Liver (tissue), 9 donors: ENCODE measurements around the gene LSM4. TPM values are rescaled to one million over a fixed set of nuclear protein-coding genes. Genes with fewer than 3 reads are reported as not detected.

Source experiments
- DNase-seq: peaks from one replicate; pipeline ENCODE4 v3.0.0-alpha.2; 2017; ENCODE audit warnings: low spot score
- H3K27ac ChIP-seq, 2 donors: one replicate each; pipeline ENCODE4 v1.7.0; 2013; ENCODE audit warnings: inconsistent platforms in 2 of 2, low read length in 2 of 2, control low read depth in 1 of 2, low read depth in 1 of 2, mild to moderate bottlenecking in 1 of 2
- H3K27me3 ChIP-seq, 4 donors: one replicate each; pipeline versions ENCODE4 v1.6.1 to v1.7.0; 2013; ENCODE audit warnings: low read length in 3 of 4, inconsistent platforms in 1 of 4, mild to moderate bottlenecking in 1 of 4, moderate library complexity in 1 of 4; ENCODE audit not compliant: control insufficient read depth in 4 of 4, insufficient read depth in 4 of 4
- H3K36me3 ChIP-seq, 4 donors: one replicate each; pipeline versions ENCODE4 v1.6.1 to v1.7.0; 2013; ENCODE audit warnings: low read length in 3 of 4, mild to moderate bottlenecking in 3 of 4, low read depth in 1 of 4, moderate library complexity in 1 of 4; ENCODE audit not compliant: control insufficient read depth in 4 of 4, insufficient read depth in 3 of 4
- H3K4me1 ChIP-seq, 4 donors: one replicate each; pipeline versions ENCODE4 v1.6.1 to v1.7.0; 2013; ENCODE audit warnings: low read length in 3 of 4, mild to moderate bottlenecking in 3 of 4, moderate library complexity in 1 of 4; ENCODE audit not compliant: control insufficient read depth in 4 of 4, insufficient read depth in 4 of 4
- H3K4me3 ChIP-seq, 3 donors: one replicate each; pipeline versions ENCODE4 v1.6.1 to v1.7.0; 2013; ENCODE audit warnings: low read length in 3 of 3, control low read depth in 1 of 3, low read depth in 1 of 3, mild to moderate bottlenecking in 1 of 3
- H3K9ac ChIP-seq, 2 donors: one replicate each; pipeline ENCODE4 v1.7.0; 2013; ENCODE audit warnings: low read length in 2 of 2, mild to moderate bottlenecking in 2 of 2, moderate library complexity in 2 of 2, control low read depth in 1 of 2, low read depth in 1 of 2
- H3K9me3 ChIP-seq, 4 donors: one replicate each; pipeline versions ENCODE4 v1.6.1 to v1.7.0; 2013; ENCODE audit warnings: low read length in 3 of 4; ENCODE audit not compliant: control insufficient read depth in 4 of 4
- EGR1 ChIP-seq, 2 donors: IDR thresholded peaks; 2 replicates each; pipeline ENCODE4 v1.6.1; 2016 to 2018; ENCODE audit warnings: antibody characterized with exemption in 2 of 2, low read depth in 2 of 2
- FOXA1 ChIP-seq: IDR thresholded peaks from 2 replicates; pipeline ENCODE4 v1.6.1; 2016; ENCODE audit warnings: antibody characterized with exemption
- FOXA2 ChIP-seq: IDR thresholded peaks from 2 replicates; pipeline ENCODE4 v1.6.1; 2016; ENCODE audit warnings: antibody characterized with exemption
- GABPA ChIP-seq, 2 donors: IDR thresholded peaks in 1 of 2; conservative IDR thresholded peaks in 1 of 2; 2 replicates each; pipeline ENCODE4 v1.6.1; 2016; ENCODE audit warnings: antibody characterized with exemption in 2 of 2, mild to moderate bottlenecking in 1 of 2, moderate library complexity in 1 of 2
- HNF4A ChIP-seq, 2 donors: conservative IDR thresholded peaks; 2 replicates each; pipeline ENCODE4 v1.6.1; 2016; ENCODE audit warnings: antibody characterized with exemption in 2 of 2, mild to moderate bottlenecking in 2 of 2
- HNF4G ChIP-seq: IDR thresholded peaks from 2 replicates; pipeline ENCODE4 v1.6.1; 2016; ENCODE audit warnings: antibody characterized with exemption
- JUND ChIP-seq, 2 donors: IDR thresholded peaks; 2 replicates each; pipeline ENCODE4 v1.6.1; 2016; ENCODE audit warnings: antibody characterized with exemption in 2 of 2
- MAX ChIP-seq: IDR thresholded peaks from 2 replicates; pipeline ENCODE4 v1.6.1; 2016; ENCODE audit warnings: antibody characterized with exemption
- NR2F2 ChIP-seq: IDR thresholded peaks from 2 replicates; pipeline ENCODE4 v1.6.1; 2016; ENCODE audit warnings: antibody characterized with exemption
- RAD21 ChIP-seq, 2 donors: IDR thresholded peaks; 2 replicates each; pipeline ENCODE4 v1.6.1; 2016; ENCODE audit warnings: antibody characterized with exemption in 2 of 2, mild to moderate bottlenecking in 2 of 2
- RXRA ChIP-seq, 2 donors: IDR thresholded peaks; 2 replicates each; pipeline ENCODE4 v1.6.1; 2017 to 2018; ENCODE audit warnings: antibody characterized with exemption in 2 of 2, mild to moderate bottlenecking in 1 of 2
- YY1 ChIP-seq: IDR thresholded peaks from 2 replicates; pipeline ENCODE4 v1.6.1; 2016; ENCODE audit warnings: antibody characterized with exemption, mild to moderate bottlenecking
- WGBS: extraction: QIAGEN DNeasy Blood & Tissue Kit; methylation state at CpG from one replicate; pipeline ENCODE4 v1.1.7; 2013; 5-methylcytosine and 5-hydroxymethylcytosine counted together
- polyA plus RNA-seq, 2 donors: library from polyadenylated mRNA; stranded (reverse) in 1 of 2; unstranded in 1 of 2; fragments of 200-250 nt in 1 of 2; fragments of >200 nt in 1 of 2; fragmentation: Nextera tagmentation in 1 of 2; extraction: Ambion mirVana in 1 of 2; gene quantifications; one replicate each; pipeline versions ENCODE4 v1.2.1 to v1.2.3, GENCODE V29; 2013 to 2015
- total RNA-seq, 2 donors: library from RNA; depleted of rRNA; stranded (reverse); fragments of >200 nt; gene quantifications; one replicate each; pipeline ENCODE4 v1.2.3, GENCODE V29; 2014
- donor health status: healthy.
- donor health status: healthy.
- donor health status: healthy.
- donor health status: healthy.
- donor health status: healthy.

Gene LSM4
- total and polyA plus RNA-seq, 4 donors, result 42.4 to 100 (median 75.1) TPM

GRCh38 chr19:18340990-18341868, 18.4 kb upstream of the LSM4 start (continued):
- TF ChIP-seq FOXA2 (no peak), NR2F2 (peak; percentile 48), RAD21 (IDR thresholded peaks at IDR 0.05) (peak in 1 of 2 donors; percentile 24), MAX (no peak), HNF4A (conservative IDR thresholded peaks at IDR 0.05) (peak; percentile 90 to 95), RXRA (IDR thresholded peaks at IDR 0.05) (peak; percentile 47 to 58), YY1 (no peak), FOXA1 (no peak), EGR1 (IDR thresholded peaks at IDR 0.05; ENCODE audit: low read depth in 2 of 2) (no peak), HNF4G (peak; percentile 74)

GRCh38 chr19:18340190-18340989, 17.5 kb upstream of the LSM4 start, which contains the start of gene PGPEP1:
PGPEP1 (plus strand) TSS chr19:18340598; CDS start chr19:18340682, 84 bp downstream.
- peaks cover 4 to 39% (median 20%) of the 10 kb centered on the region in 4 donors for H3K4me1 ChIP-seq

GRCh38 chr19:18339723-18340122, 16.8 kb upstream of the LSM4 start:
- Histone ChIP-seq H3K36me3 (peaks cover 2 to 11% (median 5%) of the 10 kb centered on the region in 4 donors), H3K4me1 (peaks cover 4 to 39% (median 20%) of the 10 kb centered on the region in 4 donors), H3K4me3 (peak overlapping the region in 1 of 3 donors; percentile 97), H3K9ac (no peak overlapping the region), H3K27ac (peak overlapping the region; percentile 75 to 90), H3K27me3 (no peaks in the 10 kb centered on the region), H3K9me3 (no peaks in the 10 kb centered on the region)
- 58% methylated on average over 6 of the region's 6 CpGs for WGBS
- TF ChIP-seq FOXA1 (no peak), RXRA (IDR thresholded peaks at IDR 0.05) (no peak), HNF4A (conservative IDR thresholded peaks at IDR 0.05) (peak in 1 of 2 donors; percentile 8), FOXA2 (no peak), MAX (no peak), NR2F2 (no peak), GABPA (IDR thresholded peaks at IDR 0.05 in 1 of 2, conservative IDR thresholded peaks at IDR 0.05 in 1 of 2) (no peak), JUND (IDR thresholded peaks at IDR 0.05) (no peak)
- DNase-seq, result no peak

More at GRCh38 chr19:18340190-18340989, 17.5 kb upstream of the LSM4 start, which contains the start of gene PGPEP1:
- Histone ChIP-seq H3K4me3 (peak within 1 kb of the TSS; percentile 75 to 97 (median 79)), H3K36me3 (peaks cover 2 to 13% (median 5%) of the 10 kb centered on the region in 4 donors), H3K27ac (peak within 1 kb of the TSS; percentile 75 to 90), H3K27me3 (no peaks in the 10 kb centered on the region), H3K9ac (peak within 1 kb of the TSS; percentile 47 to 52), H3K9me3 (no peaks in the 10 kb centered on the region)
- WGBS, result 5% methylated on average over 69 of the region's 69 CpGs
- DNase-seq, result peak; percentile 75
- TF ChIP-seq RAD21 (IDR thresholded peaks at IDR 0.05) (no peak), EGR1 (IDR thresholded peaks at IDR 0.05; ENCODE audit: low read depth in 2 of 2) (no peak), JUND (IDR thresholded peaks at IDR 0.05) (no peak), HNF4G (no peak), YY1 (no peak), MAX (no peak)
